Mesodermal cell (in vitro differentiated cells): ENCODE measurements around the gene DTNA.

Experiments
- H3K27ac ChIP-seq: 2 replicates; pipeline ENCODE4 v1.7.0; 2013; ENCODE audit warnings: mild to moderate bottlenecking, low read depth, low read length, moderate library complexity; ENCODE audit not compliant: severe bottlenecking
- H3K36me3 ChIP-seq: 2 replicates; pipeline ENCODE4 v1.7.1; 2013; ENCODE audit warnings: mild to moderate bottlenecking, low read length, moderate library complexity; ENCODE audit not compliant: control insufficient read depth, insufficient read depth
- H3K4me1 ChIP-seq: one replicate; pipeline ENCODE4 v1.7.1; 2013; ENCODE audit warnings: mild to moderate bottlenecking, low read length; ENCODE audit not compliant: insufficient read depth, control insufficient read depth, poor library complexity, severe bottlenecking
- H3K4me3 ChIP-seq: 2 replicates; pipeline ENCODE4 v1.7.0; 2013; ENCODE audit warnings: low read length, control low read depth, mild to moderate bottlenecking; ENCODE audit not compliant: insufficient read depth, poor library complexity, severe bottlenecking; ENCODE audit errors: extremely low read depth
- H3K9me3 ChIP-seq: 2 replicates; pipeline ENCODE4 v1.7.1; 2013; ENCODE audit warnings: mild to moderate bottlenecking, low read length, moderate library complexity; ENCODE audit not compliant: control insufficient read depth
- WGBS, 2 experiments: methylation state at CpG; one replicate each; pipeline ENCODE4 v1.1.5; 2013; ENCODE audit warnings: missing lambda C conversion rate in 2 of 2; ENCODE audit not compliant: insufficient coverage in 2 of 2; 5-methylcytosine and 5-hydroxymethylcytosine counted together

The DTNA gene

GRCh38 chr18:34848156-34848555 is 138.1 kb downstream of the DTNA start:
- Histone ChIP-seq H3K36me3 (no peaks in the 10 kb centered on the region), H3K4me1 (no peaks in the 10 kb centered on the region), H3K27ac (no peak overlapping the region), H3K4me3 (no peak overlapping the region), H3K9me3 (peaks cover 4% of the 10 kb centered on the region)
- WGBS, 2 experiments, result 82 to 84% methylated on average over 2 to 5 of the region's 5 CpGs

GRCh38 chr18:34848695-34849094 is 138.6 kb downstream of the DTNA start:
- H3K36me3 ChIP-seq, result no peaks in the 10 kb centered on the region
- H3K9me3 ChIP-seq, result no peaks in the 10 kb centered on the region
- H3K4me1 ChIP-seq, result no peaks in the 10 kb centered on the region
- H3K27ac ChIP-seq, result no peak overlapping the region
- 78 to 80% methylated on average over 3 of the region's 3 CpGs for WGBS, 2 experiments
- no peak overlapping the region for H3K4me3 ChIP-seq

- Histone ChIP-seq H3K27ac (no peak overlapping the region), H3K36me3 (no peaks in the 10 kb centered on the region), H3K4me3 (no peak overlapping the region), H3K4me1 (peaks cover 5% of the 10 kb centered on the region), H3K9me3 (no peaks in the 10 kb centered on the region)
- WGBS, 2 experiments, result no CpG with 5 or more reads among the region's 3 CpGs
Measured at GRCh38 chr18:34857320-34857719, 147.2 kb downstream of the DTNA start.

GRCh38 chr18:34858188-34858587 is 148.1 kb downstream of the DTNA start:
- 94 to 96% methylated on average over 5 of the region's 5 CpGs for WGBS, 2 experiments
- peaks cover 5% of the 10 kb centered on the region for H3K4me1 ChIP-seq
- no peak overlapping the region for H3K4me3 ChIP-seq
- no peaks in the 10 kb centered on the region for H3K9me3 ChIP-seq
- no peaks in the 10 kb centered on the region for H3K36me3 ChIP-seq
- H3K27ac ChIP-seq, result no peak overlapping the region

- Histone ChIP-seq H3K4me1 (peaks cover 5% of the 10 kb centered on the region), H3K27ac (no peak overlapping the region), H3K9me3 (no peaks in the 10 kb centered on the region), H3K36me3 (no peaks in the 10 kb centered on the region), H3K4me3 (no peak overlapping the region)
- 94 to 95% methylated on average over 3 to 4 of the region's 7 CpGs for WGBS, 2 experiments
Measured at GRCh38 chr18:34859496-34859895, 149.4 kb downstream of the DTNA start.

- 100% methylated on average over 1 of the region's 3 CpGs; no CpG with 5 or more reads in 1 of the 2 experiments for WGBS, 2 experiments
- H3K36me3 ChIP-seq, result no peaks in the 10 kb centered on the region
Measured at GRCh38 chr18:34862561-34862960, 152.5 kb downstream of the DTNA start.

GRCh38 chr18:34863702-34864101 is 153.6 kb downstream of the DTNA start:
- H3K4me3 ChIP-seq, result no peak overlapping the region
- H3K36me3 ChIP-seq, result no peaks in the 10 kb centered on the region
- no peak overlapping the region for H3K27ac ChIP-seq
- no peaks in the 10 kb centered on the region for H3K9me3 ChIP-seq
- WGBS, 2 experiments, result 100% methylated on average over 3 of the region's 3 CpGs; no CpG with 5 or more reads in 1 of the 2 experiments
- no peaks in the 10 kb centered on the region for H3K4me1 ChIP-seq

More at GRCh38 chr18:34862561-34862960, 152.5 kb downstream of the DTNA start:
- Histone ChIP-seq H3K27ac (no peak overlapping the region), H3K9me3 (no peaks in the 10 kb centered on the region), H3K4me1 (no peaks in the 10 kb centered on the region), H3K4me3 (no peak overlapping the region)

GRCh38 chr18:34864836-34865497 is 154.9 kb downstream of the DTNA start:
- H3K27ac ChIP-seq, result no peak overlapping the region
- no peaks in the 10 kb centered on the region for H3K4me1 ChIP-seq
- WGBS, 2 experiments, result 76 to 85% methylated on average over 3 of the region's 3 CpGs
- H3K9me3 ChIP-seq, result no peaks in the 10 kb centered on the region
- H3K4me3 ChIP-seq, result no peak overlapping the region
- no peaks in the 10 kb centered on the region for H3K36me3 ChIP-seq

GRCh38 chr18:34866310-34866709 is 156.2 kb downstream of the DTNA start:
- Histone ChIP-seq H3K4me3 (no peak overlapping the region), H3K4me1 (peaks cover 1% of the 10 kb centered on the region), H3K36me3 (no peaks in the 10 kb centered on the region), H3K27ac (no peak overlapping the region), H3K9me3 (no peaks in the 10 kb centered on the region)
- no CpG with 5 or more reads among the region's 2 CpGs for WGBS, 2 experiments

- 63 to 70% methylated on average over 1 of the region's 4 CpGs for WGBS, 2 experiments
- H3K4me3 ChIP-seq, result no peak overlapping the region
- H3K27ac ChIP-seq, result no peak overlapping the region
- peaks cover 4% of the 10 kb centered on the region for H3K4me1 ChIP-seq
- H3K9me3 ChIP-seq, result no peaks in the 10 kb centered on the region
- no peaks in the 10 kb centered on the region for H3K36me3 ChIP-seq
Measured at GRCh38 chr18:34866739-34867138, 156.6 kb downstream of the DTNA start.

- Histone ChIP-seq H3K4me3 (no peak overlapping the region), H3K4me1 (peaks cover 4% of the 10 kb centered on the region), H3K36me3 (no peaks in the 10 kb centered on the region), H3K9me3 (no peaks in the 10 kb centered on the region), H3K27ac (no peak overlapping the region)
- WGBS, 2 experiments, result 74 to 86% methylated on average over 4 to 6 of the region's 7 CpGs
Measured at GRCh38 chr18:34867520-34867919, 157.4 kb downstream of the DTNA start.
